ENCODE measurements around the gene ACTN4.

- TF ChIP-seq, protein P1, sequence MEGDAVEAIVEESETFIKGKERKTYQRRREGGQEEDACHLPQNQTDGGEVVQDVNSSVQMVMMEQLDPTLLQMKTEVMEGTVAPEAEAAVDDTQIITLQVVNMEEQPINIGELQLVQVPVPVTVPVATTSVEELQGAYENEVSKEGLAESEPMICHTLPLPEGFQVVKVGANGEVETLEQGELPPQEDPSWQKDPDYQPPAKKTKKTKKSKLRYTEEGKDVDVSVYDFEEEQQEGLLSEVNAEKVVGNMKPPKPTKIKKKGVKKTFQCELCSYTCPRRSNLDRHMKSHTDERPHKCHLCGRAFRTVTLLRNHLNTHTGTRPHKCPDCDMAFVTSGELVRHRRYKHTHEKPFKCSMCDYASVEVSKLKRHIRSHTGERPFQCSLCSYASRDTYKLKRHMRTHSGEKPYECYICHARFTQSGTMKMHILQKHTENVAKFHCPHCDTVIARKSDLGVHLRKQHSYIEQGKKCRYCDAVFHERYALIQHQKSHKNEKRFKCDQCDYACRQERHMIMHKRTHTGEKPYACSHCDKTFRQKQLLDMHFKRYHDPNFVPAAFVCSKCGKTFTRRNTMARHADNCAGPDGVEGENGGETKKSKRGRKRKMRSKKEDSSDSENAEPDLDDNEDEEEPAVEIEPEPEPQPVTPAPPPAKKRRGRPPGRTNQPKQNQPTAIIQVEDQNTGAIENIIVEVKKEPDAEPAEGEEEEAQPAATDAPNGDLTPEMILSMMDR (IDR thresholded peaks at IDR 0.05) = no peak
- no peak for TF ChIP-seq POLR2A (IDR thresholded peaks at IDR 0.05)
Observed at GRCh38 chr19:38667661-38668171, 20.3 kb downstream of the ACTN4 start.
